GM18505 (cell line): ENCODE measurements around the gene PANX2.

ENCODE experiments used
- ATAC-seq: cut with Tn5 transposase; IDR thresholded peaks from one replicate; pipeline ENCODE4 v1.9.1; 2021; ENCODE audit not compliant: unreplicated experiment
- POLR2A ChIP-seq: IDR thresholded peaks from 4 replicates; pipeline ENCODE4 v1.6.1; 2011; ENCODE audit warnings: borderline replicate concordance; ENCODE audit not compliant: insufficient read depth, insufficient read length; ENCODE audit errors: extremely low read depth

PANX2 gene

GRCh38 chr22:50186761-50187523 lies 16.4 kb downstream of the PANX2 start:
- ATAC-seq = no peak
- peak; percentile 14 for TF ChIP-seq POLR2A

- no peak for ATAC-seq
- TF ChIP-seq POLR2A = no peak
Measured at GRCh38 chr22:50188356-50188755, 17.8 kb downstream of the PANX2 start.

GRCh38 chr22:50189184-50189848 lies 18.8 kb downstream of the PANX2 start:
- no peak for ATAC-seq
- no peak for TF ChIP-seq POLR2A

GRCh38 chr22:50189849-50190181 lies 19.3 kb downstream of the PANX2 start:
- no peak for TF ChIP-seq POLR2A
- no peak for ATAC-seq

- peak; percentile 84 for TF ChIP-seq POLR2A
- peak; percentile 37 for ATAC-seq
Measured at GRCh38 chr22:50190182-50190940, 19.8 kb downstream of the PANX2 start.

- ATAC-seq = peak; percentile 35
- peak; percentile 65 for TF ChIP-seq POLR2A
Measured at GRCh38 chr22:50190941-50191741, 20.6 kb downstream of the PANX2 start.

- TF ChIP-seq POLR2A = peak; percentile 26
- ATAC-seq = no peak
Measured at GRCh38 chr22:50192436-50193204, 22.1 kb downstream of the PANX2 start.

- ATAC-seq = no peak
Measured at GRCh38 chr22:50193621-50194020, 23.1 kb downstream of the PANX2 start.

GRCh38 chr22:50194037-50194805 lies 23.7 kb downstream of the PANX2 start:
- TF ChIP-seq POLR2A = no peak
- no peak for ATAC-seq

More at GRCh38 chr22:50193621-50194020, 23.1 kb downstream of the PANX2 start:
- TF ChIP-seq POLR2A = no peak

GRCh38 chr22:50196256-50196655 lies 25.7 kb downstream of the PANX2 start:
- peak; percentile 22 for TF ChIP-seq POLR2A
- no peak for ATAC-seq

GRCh38 chr22:50197000-50197800 lies 26.7 kb downstream of the PANX2 start:
- no peak for ATAC-seq
- no peak for TF ChIP-seq POLR2A

GRCh38 chr22:50197856-50198623 lies 27.5 kb downstream of the PANX2 start:
- ATAC-seq = no peak
- no peak for TF ChIP-seq POLR2A
